ENCODE data around the gene NEDD8. TPM values are rescaled to one million over a fixed set of nuclear protein-coding genes. Genes with fewer than 3 reads are reported as not detected.

The NEDD8 gene
- total RNA-seq, 1 donor from 2014 or later: 191 TPM

DNA sequence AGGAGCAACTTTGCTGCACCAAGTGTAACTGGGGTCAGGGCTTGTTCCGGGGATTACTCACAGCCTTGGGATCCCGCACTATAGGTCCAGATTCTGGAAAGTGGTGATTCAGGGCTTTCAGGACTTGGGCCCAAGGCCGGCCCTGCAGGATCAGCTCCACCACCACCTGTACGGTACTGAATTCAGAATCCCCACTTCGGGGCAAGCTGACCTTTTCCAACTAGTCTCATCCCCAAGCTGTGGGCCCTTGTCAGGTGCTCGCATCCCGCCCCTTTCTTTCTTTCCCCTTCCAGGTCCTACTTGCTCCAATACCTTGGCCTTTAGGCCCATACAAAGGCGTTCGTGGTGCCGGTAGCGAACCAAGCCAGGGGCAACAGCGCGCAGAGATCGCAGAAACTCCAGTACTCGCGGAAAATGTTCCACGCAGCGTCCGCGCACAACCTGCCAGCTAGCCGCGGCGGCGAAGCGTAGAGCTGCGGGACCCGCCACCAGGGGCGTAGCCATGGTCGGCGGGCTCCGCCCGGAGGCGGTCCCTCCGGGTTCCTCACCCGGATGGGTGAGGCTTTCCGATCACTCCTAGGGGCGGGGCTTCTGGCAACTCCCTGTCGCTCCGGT is 9.8 kb upstream of the NEDD8 start:
- DNase-seq (ENCODE audit: low read depth, low spot score): peak; percentile 88
- peak; percentile 63 for TF ChIP-seq CTCF (conservative IDR thresholded peaks at IDR 0.05)
- peak overlapping the region; percentile 94 for H3K4me3 Mint-ChIP-seq
- peaks cover 31% of the 10 kb centered on the region for H3K4me1 Mint-ChIP-seq
- peaks cover 9% of the 10 kb centered on the region for H3K36me3 Mint-ChIP-seq (ENCODE audit: low read depth)
- H3K27me3 Mint-ChIP-seq (ENCODE audit: low read depth): peaks cover 2% of the 10 kb centered on the region
- H3K27ac Mint-ChIP-seq (ENCODE audit: unreplicated experiment): peak overlapping the region; percentile 99
- H3K9me3 Mint-ChIP-seq: no peaks in the 10 kb centered on the region

GRCh38 chr14:24240110-24240918 is 8.1 kb upstream of the NEDD8 start:
- no peak for TF ChIP-seq CTCF (conservative IDR thresholded peaks at IDR 0.05)
- peak overlapping the region; percentile 84 for H3K4me3 Mint-ChIP-seq
- peaks cover 31% of the 10 kb centered on the region for H3K4me1 Mint-ChIP-seq
- no peak for DNase-seq (ENCODE audit: low read depth, low spot score)
- peaks cover 2% of the 10 kb centered on the region for H3K27me3 Mint-ChIP-seq (ENCODE audit: low read depth)
- no peak overlapping the region for H3K27ac Mint-ChIP-seq (ENCODE audit: unreplicated experiment)
- peaks cover 9% of the 10 kb centered on the region for H3K36me3 Mint-ChIP-seq (ENCODE audit: low read depth)
- H3K9me3 Mint-ChIP-seq: no peaks in the 10 kb centered on the region

DNA sequence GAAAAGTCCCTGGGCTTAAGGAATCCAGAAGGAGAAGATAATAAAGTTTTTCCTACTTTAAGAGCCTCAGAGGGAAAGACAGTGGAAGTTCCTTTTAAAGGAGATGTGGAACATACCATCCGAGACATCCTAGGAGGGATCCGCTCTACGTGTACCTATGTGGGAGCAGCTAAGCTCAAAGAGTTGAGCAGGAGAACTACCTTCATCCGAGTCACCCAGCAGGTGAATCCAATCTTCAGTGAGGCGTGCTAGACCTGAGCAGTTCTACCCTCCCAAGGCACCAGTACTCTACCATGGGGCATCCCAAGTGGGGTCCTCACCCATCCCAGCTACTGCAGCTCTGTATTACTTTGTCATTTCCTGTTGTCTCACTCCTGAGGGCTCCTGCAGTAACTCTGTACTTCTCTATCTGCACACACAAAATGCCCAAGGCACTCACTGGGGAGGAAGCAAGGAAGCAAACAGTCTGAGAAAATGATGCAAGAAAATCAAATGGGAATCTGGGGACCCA is 6.4 kb upstream of the NEDD8 start:
- H3K4me3 Mint-ChIP-seq: peak overlapping the region; percentile 84
- H3K27ac Mint-ChIP-seq (ENCODE audit: unreplicated experiment): peak overlapping the region; percentile 10

GRCh38 chr14:24238123-24238522 is 6.0 kb upstream of the NEDD8 start:
- H3K27ac Mint-ChIP-seq (ENCODE audit: unreplicated experiment): peak overlapping the region; percentile 48
- no peak for TF ChIP-seq CTCF (conservative IDR thresholded peaks at IDR 0.05)
- peak overlapping the region; percentile 25 for H3K4me3 Mint-ChIP-seq
- H3K4me1 Mint-ChIP-seq: peaks cover 36% of the 10 kb centered on the region
- no peaks in the 10 kb centered on the region for H3K27me3 Mint-ChIP-seq (ENCODE audit: low read depth)
- no peak for DNase-seq (ENCODE audit: low read depth, low spot score)
- peaks cover 9% of the 10 kb centered on the region for H3K36me3 Mint-ChIP-seq (ENCODE audit: low read depth)
- no peaks in the 10 kb centered on the region for H3K9me3 Mint-ChIP-seq

More for the DNA sequence above, 6.4 kb upstream of the NEDD8 start:
- H3K36me3 Mint-ChIP-seq (ENCODE audit: low read depth): peaks cover 9% of the 10 kb centered on the region
- no peak for DNase-seq (ENCODE audit: low read depth, low spot score)
- H3K9me3 Mint-ChIP-seq: no peaks in the 10 kb centered on the region
- no peaks in the 10 kb centered on the region for H3K27me3 Mint-ChIP-seq (ENCODE audit: low read depth)
- H3K4me1 Mint-ChIP-seq: peaks cover 36% of the 10 kb centered on the region
- TF ChIP-seq CTCF (conservative IDR thresholded peaks at IDR 0.05): no peak

- Mint-ChIP-seq H3K36me3 (ENCODE audit: low read depth) (peaks cover 9% of the 10 kb centered on the region), H3K4me3 (peak overlapping the region; percentile 25), H3K4me1 (peaks cover 36% of the 10 kb centered on the region), H3K27me3 (ENCODE audit: low read depth) (no peaks in the 10 kb centered on the region), H3K27ac (ENCODE audit: unreplicated experiment) (no peak overlapping the region), H3K9me3 (no peaks in the 10 kb centered on the region)
- no peak for TF ChIP-seq CTCF (conservative IDR thresholded peaks at IDR 0.05)
- DNase-seq (ENCODE audit: low read depth, low spot score): no peak
These were observed 5.3 kb upstream of the NEDD8 start for GRCh38 chr14:24237463-24237955.
